Spleen (tissue), 7 donors: Measurements from ENCODE around the gene RNF207.

ENCODE experiments used
- CTCF ChIP-seq, 11 experiments: fragments of 200-600 bp in 7 of 11; fragments of 450-650 bp in 4 of 11; sonication (generic) in 4 of 11; IDR thresholded peaks in 8 of 11; conservative IDR thresholded peaks in 3 of 11; 1 replicate in 7 of 11; 2 replicates in 4 of 11; pipeline versions ENCODE4 v1.4.0 to v1.8.0; 2016 to 2021; ENCODE audit warnings: antibody characterized with exemption in 11 of 11, inconsistent platforms in 4 of 11, mild to moderate bottlenecking in 1 of 11
- POLR2A ChIP-seq, 3 donors: fragments of 450-650 bp; IDR thresholded peaks; one replicate each; pipeline ENCODE4 v1.5.1; 2017; ENCODE audit warnings: antibody characterized with exemption in 3 of 3, mild to moderate bottlenecking in 1 of 3
- donor health status: DM: no; HTN: no; CAD: no; lungs with moderate emphysema.
- donor health status: DM: no; HTN: no; CAD: no.
- donor health status: DM: no; HTN: no; CAD: no.

- TF ChIP-seq POLR2A (IDR thresholded peaks at IDR 0.05) (no peak), CTCF (IDR thresholded peaks at IDR 0.05 in 8 of 11, conservative IDR thresholded peaks at IDR 0.05 in 3 of 11) (no peak)
Measured at GRCh38 chr1:6207075-6207885, 1.4 kb downstream of the RNF207 start.
